Activated CD8-positive, alpha-beta T cell treated with anti-CD3 and anti-CD28 coated beads for 36 hours (primary cell): ENCODE results near the gene CREBL2. TPM values are rescaled to one million over a fixed set of nuclear protein-coding genes. Genes with fewer than 3 reads are reported as not detected.

ENCODE experiments used
- ATAC-seq: fragments of 200-7000 bp; cut with Tn5 transposase; one replicate; pipeline ENCODE4 v1.10.0; 2021; ENCODE audit warnings: mild to moderate bottlenecking, moderate library complexity
- CTCF ChIA-PET: fragments of 350-600 bp; sonication (Branson Sonifier 250); formaldehyde crosslinking; loops from one replicate; lab custom pipeline; 2021; ENCODE audit warnings: antibody characterized with exemption; lab: Charles Lee
- POLR2A ChIA-PET: fragments of 350-600 bp; sonication (Branson Sonifier 250); formaldehyde crosslinking; loops from one replicate; lab custom pipeline; 2021; ENCODE audit warnings: antibody characterized with exemption; lab: Charles Lee
- DNase-seq: peaks from one replicate; pipeline ENCODE4 v3.0.0-alpha.2; 2020
- H3K27ac Mint-ChIP-seq: one replicate; pipeline ENCODE4 v1.8.0; 2021; ENCODE audit warnings: mild to moderate bottlenecking, mixed read lengths
- H3K27me3 Mint-ChIP-seq: one replicate; pipeline ENCODE4 v1.8.0; 2021; ENCODE audit warnings: mixed read lengths
- H3K36me3 Mint-ChIP-seq: one replicate; pipeline ENCODE4 v1.8.0; 2021; ENCODE audit warnings: low read depth, mixed read lengths
- H3K4me1 Mint-ChIP-seq: one replicate; pipeline ENCODE4 v1.8.0; 2021; ENCODE audit warnings: low read depth, mixed read lengths
- H3K4me3 Mint-ChIP-seq: one replicate; pipeline ENCODE4 v1.8.0; 2021; ENCODE audit warnings: mild to moderate bottlenecking, moderate library complexity, mixed read lengths
- H3K9me3 Mint-ChIP-seq: one replicate; pipeline ENCODE4 v1.8.0; 2021; ENCODE audit warnings: mixed read lengths
- intact Hi-C: fragments of 100-400 bp; cut with micrococcal nuclease; formaldehyde crosslinking; loops from one replicate; pipeline ENCODE4 v1.10.0; 2022
- total RNA-seq, 2 experiments: library from RNA; stranded (reverse); gene quantifications; one replicate each; pipeline ENCODE4 v1.2.3, GENCODE V29; 2021
- TF ChIP-seq, protein P1 (sequence below): fragments of 200-600 bp; IDR thresholded peaks from one replicate; pipeline ENCODE4 v1.8.0; 2022; ENCODE audit warnings: antibody characterized with exemption, mild to moderate bottlenecking

CREBL2 gene
- total RNA-seq, 2 experiments from 2014 or later: 12.7 to 14.9 TPM

DNA sequence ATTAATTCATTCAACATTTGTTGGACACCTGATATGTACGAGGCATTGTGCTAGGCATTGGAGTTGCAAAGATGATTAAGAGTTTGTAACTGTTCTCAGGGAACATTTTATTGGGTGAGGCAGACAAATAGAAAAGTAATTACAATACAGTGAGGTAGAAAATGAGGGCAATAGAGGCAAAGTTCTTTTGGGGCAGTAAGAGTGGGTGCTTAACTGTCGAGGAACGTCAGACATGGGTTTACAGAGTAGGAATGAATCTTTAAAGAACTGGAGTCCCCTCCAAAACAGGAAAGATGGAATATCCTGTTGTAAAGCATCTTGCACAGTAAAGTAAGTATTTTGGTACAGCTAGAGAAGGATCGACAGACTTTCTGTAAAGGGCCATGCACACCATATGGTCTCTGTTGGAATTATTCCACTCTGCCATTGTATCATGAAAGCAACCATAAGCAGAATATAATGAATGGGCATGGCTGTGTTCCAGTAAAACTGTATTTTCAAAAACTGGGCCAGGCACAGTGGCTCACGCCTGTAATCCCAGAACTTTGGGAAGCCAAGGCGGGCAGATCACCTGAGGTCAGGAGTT is 9.1 kb downstream of the CREBL2 start:
- POLR2A ChIA-PET: interaction anchor here (0.7 kb wide), 1 partner anchor 167 kb away, joined by 4 read pairs; no protein-coding TSS in a partner anchor
- peaks cover 66% of the 10 kb centered on the region for H3K4me1 Mint-ChIP-seq

DNA sequence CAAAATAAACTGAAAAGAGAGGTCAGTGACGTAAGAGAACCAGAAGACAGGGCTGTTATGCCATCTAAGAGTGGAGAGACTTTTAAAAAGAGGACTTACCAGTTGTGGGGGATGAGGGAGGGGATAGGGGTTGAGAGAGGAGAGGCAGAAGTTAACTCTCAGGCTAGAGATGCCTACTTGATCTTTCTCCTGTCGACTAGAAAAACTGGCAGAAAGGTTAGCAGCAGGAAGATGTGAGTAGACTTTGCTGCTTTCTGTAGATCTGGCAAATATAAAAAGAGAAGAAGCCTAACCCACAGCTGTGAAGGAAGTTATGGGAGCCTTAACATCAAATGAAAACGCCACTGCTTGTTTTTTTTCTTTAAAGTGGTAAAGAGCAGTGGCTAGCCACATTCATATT is 10.7 kb downstream of the CREBL2 start:
- intact Hi-C loops: no loop called here

More for the DNA sequence above, 9.1 kb downstream of the CREBL2 start:
- no peaks in the 10 kb centered on the region for H3K27me3 Mint-ChIP-seq
- peaks cover 24% of the 10 kb centered on the region for H3K36me3 Mint-ChIP-seq
- no peak for DNase-seq
- H3K9me3 Mint-ChIP-seq: peaks cover 8% of the 10 kb centered on the region
- intact Hi-C loops: no loop called here
- TF ChIP-seq, protein P1, sequence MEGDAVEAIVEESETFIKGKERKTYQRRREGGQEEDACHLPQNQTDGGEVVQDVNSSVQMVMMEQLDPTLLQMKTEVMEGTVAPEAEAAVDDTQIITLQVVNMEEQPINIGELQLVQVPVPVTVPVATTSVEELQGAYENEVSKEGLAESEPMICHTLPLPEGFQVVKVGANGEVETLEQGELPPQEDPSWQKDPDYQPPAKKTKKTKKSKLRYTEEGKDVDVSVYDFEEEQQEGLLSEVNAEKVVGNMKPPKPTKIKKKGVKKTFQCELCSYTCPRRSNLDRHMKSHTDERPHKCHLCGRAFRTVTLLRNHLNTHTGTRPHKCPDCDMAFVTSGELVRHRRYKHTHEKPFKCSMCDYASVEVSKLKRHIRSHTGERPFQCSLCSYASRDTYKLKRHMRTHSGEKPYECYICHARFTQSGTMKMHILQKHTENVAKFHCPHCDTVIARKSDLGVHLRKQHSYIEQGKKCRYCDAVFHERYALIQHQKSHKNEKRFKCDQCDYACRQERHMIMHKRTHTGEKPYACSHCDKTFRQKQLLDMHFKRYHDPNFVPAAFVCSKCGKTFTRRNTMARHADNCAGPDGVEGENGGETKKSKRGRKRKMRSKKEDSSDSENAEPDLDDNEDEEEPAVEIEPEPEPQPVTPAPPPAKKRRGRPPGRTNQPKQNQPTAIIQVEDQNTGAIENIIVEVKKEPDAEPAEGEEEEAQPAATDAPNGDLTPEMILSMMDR: no peak
- H3K27ac Mint-ChIP-seq: peak overlapping the region; percentile 48
- no peak for ATAC-seq
- CTCF ChIA-PET: interaction anchor here (0.6 to 1.8 kb wide), 4 partner anchors 8 to 246 kb away, joined by 3 to 5 read pairs (median 4); no protein-coding TSS in a partner anchor
- H3K4me3 Mint-ChIP-seq: no peak overlapping the region

DNA sequence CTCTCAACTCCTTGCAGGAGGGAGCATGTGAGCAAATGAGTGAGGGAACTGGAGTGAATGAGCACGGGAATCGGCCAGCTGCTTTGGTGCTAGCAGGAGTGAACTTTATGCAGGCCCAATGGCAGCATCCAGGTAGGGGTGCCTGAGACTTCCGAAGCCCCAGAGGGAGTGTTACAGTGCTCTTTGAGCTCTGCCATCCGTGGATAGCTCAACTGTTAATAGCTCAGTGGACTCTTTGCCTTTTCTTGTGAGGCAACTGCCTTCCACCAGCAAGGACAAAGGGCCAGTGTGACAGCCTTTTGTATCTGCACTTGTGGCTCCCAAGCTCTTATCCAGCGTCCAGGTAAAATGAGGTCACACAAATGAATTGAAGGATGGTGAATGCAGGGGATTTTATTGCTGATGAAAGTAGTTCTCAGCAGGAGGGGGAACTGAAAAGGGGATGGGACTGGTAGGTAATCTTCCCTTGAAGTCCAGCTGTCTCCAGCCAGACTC is 12.9 kb downstream of the CREBL2 start:
- Mint-ChIP-seq H3K4me3 (no peak overlapping the region), H3K36me3 (peaks cover 17% of the 10 kb centered on the region), H3K27ac (no peak overlapping the region), H3K9me3 (peaks cover 10% of the 10 kb centered on the region), H3K27me3 (no peaks in the 10 kb centered on the region), H3K4me1 (peaks cover 81% of the 10 kb centered on the region)
- TF ChIP-seq, protein P1: no peak
- ChIA-PET POLR2A (no interaction called here), CTCF (interaction anchor here (1.2 to 2.5 kb wide), 3 partner anchors 11 to 112 kb away, joined by 3 to 9 read pairs (median 3); no protein-coding TSS in a partner anchor)
- ATAC-seq: no peak
- intact Hi-C loops: no loop called here
- DNase-seq: no peak

More for the DNA sequence above, 10.7 kb downstream of the CREBL2 start:
- DNase-seq: no peak
- TF ChIP-seq, protein P1: no peak
- Mint-ChIP-seq H3K27me3 (no peaks in the 10 kb centered on the region), H3K27ac (peak overlapping the region; percentile 80), H3K36me3 (peaks cover 21% of the 10 kb centered on the region), H3K4me3 (peak overlapping the region; percentile 10), H3K9me3 (peaks cover 8% of the 10 kb centered on the region), H3K4me1 (peaks cover 64% of the 10 kb centered on the region)
- ChIA-PET CTCF (interaction anchor here (0.8 to 2.5 kb wide), 5 partner anchors 9 to 265 kb away, joined by 3 to 9 read pairs (median 3); no protein-coding TSS in a partner anchor), POLR2A (no interaction called here)
- ATAC-seq: peak; percentile 76

DNA sequence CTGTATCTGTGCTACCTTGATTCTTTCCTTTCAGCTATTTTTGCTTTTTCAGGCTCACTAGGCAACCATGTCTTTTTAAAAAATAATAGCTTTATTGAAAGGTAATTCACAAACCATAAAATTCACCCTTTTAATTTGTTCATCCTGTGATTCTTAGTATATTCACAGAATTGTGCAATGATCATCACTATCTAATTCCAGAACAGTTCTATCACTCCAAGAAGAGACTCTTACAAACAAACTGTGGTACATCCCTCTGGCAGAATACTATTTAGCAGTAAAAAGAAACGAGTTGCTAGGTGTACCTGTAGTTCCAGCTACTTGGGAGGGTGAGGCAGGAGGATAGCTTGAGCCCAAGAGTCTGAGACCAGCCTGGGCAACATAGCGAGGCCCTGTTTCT is 14.8 kb downstream of the CREBL2 start:
- Mint-ChIP-seq H3K4me1 (peaks cover 86% of the 10 kb centered on the region), H3K36me3 (peaks cover 15% of the 10 kb centered on the region), H3K9me3 (peaks cover 10% of the 10 kb centered on the region), H3K27me3 (no peaks in the 10 kb centered on the region), H3K4me3 (no peak overlapping the region), H3K27ac (no peak overlapping the region)
- ATAC-seq: no peak
- intact Hi-C loops: no loop called here
- TF ChIP-seq, protein P1: no peak
- ChIA-PET CTCF (no interaction called here), POLR2A (interaction anchor here (0.6 kb wide), 1 partner anchor 13 kb away, joined by 3 read pairs; no protein-coding TSS in a partner anchor)
- DNase-seq: no peak

DNA sequence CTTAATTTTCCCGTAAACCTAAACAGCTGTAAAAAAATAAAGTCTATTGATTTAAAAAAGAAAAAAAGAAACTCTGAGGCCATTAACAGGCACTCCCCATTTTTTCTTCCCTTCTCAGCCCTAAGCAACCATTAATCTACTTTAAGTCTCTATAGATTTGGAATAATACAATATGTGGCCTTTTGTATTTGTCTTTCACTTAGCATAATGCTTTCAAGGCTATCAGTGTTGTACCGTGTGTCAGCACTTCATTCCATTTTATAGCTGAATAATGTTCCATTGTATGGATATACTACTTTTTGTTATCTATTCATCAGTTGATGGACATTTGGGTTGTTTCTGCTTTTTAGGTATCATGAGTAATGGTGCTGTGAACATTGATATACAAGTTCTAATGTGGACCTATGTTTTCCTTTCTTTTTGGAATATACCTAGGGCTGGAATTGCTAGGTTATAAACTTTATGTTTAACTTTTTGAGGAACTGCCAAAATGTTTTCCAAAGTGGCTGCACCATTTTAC is 15.7 kb downstream of the CREBL2 start:
- no peak overlapping the region for H3K4me3 Mint-ChIP-seq
- H3K4me1 Mint-ChIP-seq: peaks cover 80% of the 10 kb centered on the region
- intact Hi-C loops: no loop called here
- TF ChIP-seq, protein P1: no peak
- ChIA-PET CTCF (interaction anchor here (1.3 kb wide), 1 partner anchor 238 kb away, joined by 3 read pairs; no protein-coding TSS in a partner anchor), POLR2A (interaction anchor here (0.6 to 1.0 kb wide), 2 partner anchors 14 kb away, joined by 3 read pairs; no protein-coding TSS in a partner anchor)
- DNase-seq: no peak
- H3K9me3 Mint-ChIP-seq: peaks cover 10% of the 10 kb centered on the region
- ATAC-seq: no peak
- peaks cover 15% of the 10 kb centered on the region for H3K36me3 Mint-ChIP-seq
- H3K27me3 Mint-ChIP-seq: no peaks in the 10 kb centered on the region
- no peak overlapping the region for H3K27ac Mint-ChIP-seq
